HG02981 (cell line): ENCODE measurements around the gene DSPP.

Source experiments
- ATAC-seq: cut with Tn5 transposase; IDR thresholded peaks from one replicate; pipeline ENCODE4 v1.9.1; 2021; ENCODE audit warnings: mild to moderate bottlenecking, moderate library complexity; ENCODE audit not compliant: unreplicated experiment

The DSPP gene

DNA sequence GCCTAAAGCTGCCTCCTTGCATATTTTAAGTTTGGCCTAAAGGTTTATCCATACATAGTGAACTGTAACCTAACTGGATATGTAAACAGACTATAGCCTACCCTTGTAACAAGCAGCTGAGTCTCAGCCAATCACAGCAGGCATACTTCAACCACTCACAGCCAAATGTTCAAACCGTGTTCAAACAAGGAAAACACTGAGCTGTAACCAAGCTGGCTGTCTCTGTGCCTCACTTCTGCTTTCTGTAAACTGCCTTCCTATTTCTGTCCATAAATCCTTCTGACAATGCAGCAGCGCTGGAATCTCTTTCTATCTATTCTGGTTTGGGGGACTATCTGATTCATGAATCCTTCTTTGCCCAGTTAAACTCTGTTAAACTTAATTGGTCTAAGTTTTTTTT, 16.4 kb downstream of the DSPP start:
- ATAC-seq: peak; percentile 45

DNA sequence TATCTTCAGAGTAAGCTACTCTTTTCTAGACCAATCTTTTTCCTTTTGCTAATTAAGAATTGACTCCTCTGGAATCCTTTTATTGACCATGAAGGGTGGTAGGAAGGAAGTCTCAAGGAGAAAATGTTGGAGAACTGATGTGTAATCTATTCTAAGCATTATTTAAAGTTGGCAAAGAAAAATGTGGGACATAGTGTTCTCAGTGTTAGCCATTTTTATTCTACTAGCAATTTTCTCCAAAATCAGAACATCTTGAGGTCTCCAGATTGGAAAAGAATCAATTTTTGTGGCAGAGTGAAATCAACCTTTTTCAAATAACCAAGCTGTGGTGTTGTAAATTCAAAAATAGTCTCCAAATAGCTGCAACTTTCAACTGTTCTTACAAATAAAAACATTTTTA, 23.3 kb downstream of the DSPP start:
- no peak for ATAC-seq

DNA sequence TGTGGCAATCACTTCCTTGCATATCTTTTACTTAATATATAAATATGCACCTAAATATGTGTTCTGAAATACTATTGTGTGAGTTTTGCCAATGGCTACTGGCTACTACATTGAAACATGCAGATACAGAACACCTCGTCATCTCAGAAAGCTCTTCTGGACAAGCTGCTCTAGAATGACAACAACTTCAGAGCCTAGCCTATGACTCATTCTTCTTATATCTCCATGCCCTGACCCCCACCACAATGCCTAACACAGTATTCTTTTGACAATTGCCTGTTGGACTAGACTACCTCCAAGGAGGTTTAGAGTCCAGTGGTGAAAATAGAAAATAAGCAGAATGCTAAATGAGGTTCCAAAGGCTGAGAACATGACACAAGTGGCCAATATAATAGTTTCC, 24.1 kb downstream of the DSPP start:
- no peak for ATAC-seq

DNA sequence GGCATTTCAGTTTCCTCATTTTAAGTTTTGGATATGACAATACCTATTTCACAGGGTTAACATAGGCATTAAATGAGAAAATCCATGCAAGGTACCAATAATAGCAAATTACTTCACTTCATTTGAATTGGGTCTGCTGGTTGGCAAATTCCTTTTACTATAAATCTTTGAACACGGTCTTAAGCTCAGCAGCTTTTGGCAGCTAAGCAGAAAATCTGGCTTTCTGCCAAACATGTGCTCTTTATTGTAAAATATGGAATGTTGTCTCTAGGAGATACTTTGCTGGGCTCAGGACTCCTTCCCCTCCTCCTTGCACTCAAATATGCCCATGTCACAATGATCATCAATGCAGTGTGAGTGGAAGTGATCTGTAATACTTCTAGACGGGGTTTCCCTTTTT, 24.9 kb downstream of the DSPP start:
- ATAC-seq: no peak

DNA sequence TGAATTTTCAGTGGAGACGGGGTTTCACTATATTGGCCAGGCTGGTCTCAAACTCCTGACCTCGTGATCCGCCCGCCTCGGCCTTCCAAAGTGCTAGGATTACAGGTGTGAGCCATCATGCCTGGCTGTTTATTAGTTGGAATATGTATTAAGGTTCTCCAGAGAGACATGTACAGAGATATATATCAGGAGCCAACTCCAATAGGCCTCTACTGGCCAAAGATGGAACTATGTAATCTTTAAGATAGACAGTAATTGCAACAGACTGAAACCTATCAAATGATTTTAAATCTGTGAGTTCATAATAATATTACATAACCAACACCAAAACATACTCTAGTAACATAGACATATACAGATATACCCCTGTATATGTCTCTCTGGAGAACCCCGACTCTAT, 36.0 kb downstream of the DSPP start:
- ATAC-seq: no peak

DNA sequence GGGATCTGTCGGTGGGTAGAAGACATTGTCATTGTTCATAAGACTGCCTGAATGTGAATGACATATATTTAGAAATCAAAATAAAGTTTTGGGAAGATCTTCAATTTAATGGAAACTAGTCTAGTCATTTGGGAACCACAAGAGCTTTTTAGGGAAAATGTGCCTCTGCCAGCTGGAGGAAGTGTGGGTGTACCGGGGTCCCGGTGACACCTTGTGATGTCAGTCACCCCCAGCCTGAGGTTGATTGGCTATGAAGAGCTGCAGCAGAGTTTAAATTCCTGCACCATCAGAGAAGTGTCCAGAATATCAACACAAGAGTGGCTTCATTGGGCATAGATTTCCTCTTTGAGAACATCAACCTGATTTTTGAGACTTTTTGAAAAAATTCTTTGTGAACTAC, 41.7 kb downstream of the DSPP start, which contains the start of gene DMP1:
TSS of gene DMP1 (plus strand) at position 301 of the 400 bp plus-strand sequence. CDS start 6,213 bp downstream, outside the sequence.
- ATAC-seq: no peak

DNA sequence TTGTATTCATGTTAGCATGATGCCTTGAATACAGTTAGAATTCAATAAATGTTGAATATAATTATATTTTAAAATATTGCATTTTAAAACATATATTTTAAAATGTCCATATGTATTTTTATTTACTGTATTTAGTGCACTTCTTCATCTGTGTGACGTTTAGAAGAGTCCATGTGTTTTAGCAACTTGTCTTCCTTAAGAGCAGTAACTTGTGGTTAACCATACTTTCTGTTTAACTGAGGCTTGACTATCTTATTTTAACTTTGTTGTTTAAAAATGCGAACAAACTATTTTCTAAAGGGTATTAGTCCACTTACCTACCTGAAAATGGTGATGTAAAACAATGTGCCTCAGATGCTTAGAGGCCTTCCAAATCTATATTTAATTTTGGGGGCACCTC, 42.6 kb downstream of the DSPP start:
- no peak for ATAC-seq

DNA sequence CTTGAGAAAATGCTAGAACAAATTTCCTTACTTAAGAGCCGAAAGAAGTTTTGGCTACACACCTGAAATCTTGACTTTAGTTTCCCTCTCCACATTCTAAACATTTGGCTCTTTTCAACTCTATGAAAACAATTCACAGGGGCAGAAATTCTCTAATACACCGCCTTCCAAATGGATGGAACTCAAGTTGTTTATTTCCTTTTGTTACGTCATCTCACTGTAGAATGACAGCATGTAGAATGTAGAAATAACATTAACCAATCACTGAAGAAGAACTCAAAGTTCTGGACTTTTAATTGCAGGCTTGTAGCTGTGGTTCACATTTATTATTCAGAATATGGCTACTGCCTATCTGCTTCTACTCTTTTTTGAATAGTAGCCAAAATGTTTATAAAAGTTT, 43.6 kb downstream of the DSPP start:
- no peak for ATAC-seq

DNA sequence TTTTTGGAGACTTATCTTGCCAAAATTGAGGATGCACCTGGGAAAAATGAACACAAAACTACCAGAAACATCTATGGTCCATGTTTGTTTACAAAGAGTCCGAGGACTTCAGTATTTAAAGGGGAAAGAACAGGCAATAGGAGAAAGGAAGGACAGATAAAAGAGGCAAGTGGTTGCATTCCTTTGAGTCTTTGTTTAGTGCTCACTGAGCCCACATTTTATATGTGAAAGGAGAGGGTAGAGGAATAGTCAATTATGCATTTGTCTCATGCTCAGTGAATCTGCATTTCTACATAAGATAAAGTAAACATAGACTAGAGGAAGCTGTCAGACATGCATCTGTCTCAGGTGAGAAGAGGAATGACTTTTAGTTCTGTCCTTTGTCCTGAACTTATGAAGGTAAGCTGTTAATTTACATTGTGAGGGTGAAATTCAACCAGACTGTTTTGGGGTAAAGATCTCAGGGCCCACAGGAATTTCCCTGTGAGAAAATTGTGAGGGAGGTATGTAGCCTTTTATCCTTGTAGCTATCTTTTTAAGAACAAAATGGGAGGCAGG, 46.2 kb downstream of the DSPP start:
- no peak for ATAC-seq

DNA sequence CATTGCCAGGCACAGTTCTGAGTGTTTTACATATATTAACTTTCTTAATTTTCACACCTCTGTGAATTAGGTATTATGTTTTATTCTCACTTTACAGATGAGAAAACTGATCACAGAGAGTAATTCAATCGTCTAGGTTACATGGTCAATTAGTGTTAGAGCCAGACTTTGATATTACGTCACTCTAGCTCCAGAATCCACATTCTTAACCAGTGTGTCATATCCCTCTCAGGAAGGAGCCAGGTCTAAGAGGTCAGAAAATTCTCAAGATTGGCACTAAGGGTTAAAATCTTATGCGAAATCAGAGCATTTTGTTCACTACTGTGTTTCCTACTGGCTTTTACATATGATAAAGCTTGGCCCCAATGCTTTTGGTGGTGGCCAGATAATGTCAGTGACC, 49.2 kb downstream of the DSPP start:
- ATAC-seq: no peak

DNA sequence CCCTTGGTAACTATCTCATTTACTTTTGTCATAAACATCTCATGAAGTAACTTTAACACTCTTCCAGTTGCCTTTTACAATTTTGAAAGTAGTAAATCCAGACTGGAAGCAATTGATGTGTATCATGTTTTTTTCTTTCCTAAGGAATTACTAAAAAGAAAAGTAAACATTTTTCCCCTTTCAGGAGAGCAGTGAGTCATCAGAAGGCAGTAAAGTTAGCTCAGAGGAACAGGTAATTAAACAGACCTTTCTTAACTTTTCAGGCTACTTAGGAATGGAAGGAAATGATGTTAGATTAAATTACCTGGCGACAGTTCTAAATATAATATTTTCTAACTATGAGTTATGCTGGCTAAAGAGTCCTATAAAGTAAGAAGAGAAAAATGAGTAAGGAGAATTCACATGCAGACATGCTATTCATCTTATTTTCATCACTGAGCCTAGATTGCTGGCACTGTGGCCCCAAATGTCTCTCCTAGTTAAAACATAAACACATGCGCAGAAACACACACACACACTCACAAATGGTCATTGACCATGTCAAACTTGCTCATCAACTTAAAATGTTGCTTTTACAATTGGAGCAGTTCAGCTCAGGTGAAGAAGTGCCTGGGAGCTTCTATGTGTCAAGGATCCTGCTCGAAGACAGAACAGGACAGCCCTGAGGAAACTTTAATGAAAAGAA, 51.1 kb downstream of the DSPP start:
- ATAC-seq: no peak

DNA sequence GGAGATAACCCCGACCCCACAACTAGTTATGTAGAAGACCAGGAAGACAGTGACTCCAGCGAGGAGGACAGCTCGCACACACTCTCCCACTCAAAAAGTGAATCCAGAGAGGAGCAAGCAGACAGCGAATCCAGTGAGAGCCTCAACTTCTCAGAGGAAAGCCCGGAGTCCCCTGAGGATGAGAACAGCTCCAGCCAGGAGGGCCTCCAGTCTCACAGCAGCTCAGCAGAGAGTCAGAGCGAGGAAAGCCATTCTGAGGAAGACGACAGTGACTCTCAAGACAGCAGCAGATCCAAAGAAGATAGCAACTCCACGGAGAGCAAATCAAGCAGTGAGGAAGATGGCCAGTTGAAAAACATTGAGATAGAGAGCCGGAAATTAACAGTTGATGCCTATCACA, 54.5 kb downstream of the DSPP start:
- no peak for ATAC-seq
